ENCODE data around the gene EHD3. TPM values are rescaled to one million over a fixed set of nuclear protein-coding genes. Genes with fewer than 3 reads are reported as not detected.
A peak's percentile ranks its signal among the peaks of the same experiment; 100 is the strongest.

Gene EHD3
- 10 to 100 TPM; 17.2 to 31.9 (median 25.5) TPM for total RNA-seq
- polyA plus RNA-seq, result 10 to 100 TPM in 1 of 2 donors, 1 to 10 TPM in 1; 8.9 to 10.2 TPM
- long read RNA-seq, donor 1, full-length matches to known transcripts, result 51 of 86 reads
- long read RNA-seq, donor 1, partial matches to known transcripts, result 32 of 86 reads
- long read RNA-seq, donor 1, other reads (novel, unspliced or antisense), result 3 of 86 reads
- long read RNA-seq, donor 2, full-length matches to known transcripts, result 137 of 176 reads
- long read RNA-seq, donor 2, partial matches to known transcripts, result 20 of 176 reads
- long read RNA-seq, donor 2, other reads (novel, unspliced or antisense), result 19 of 176 reads
- long read RNA-seq, donor 3, full-length matches to known transcripts, result 65 of 92 reads
- long read RNA-seq, donor 3, partial matches to known transcripts, result 26 of 92 reads
- long read RNA-seq, donor 3, other reads (novel, unspliced or antisense), result 1 of 92 reads

DNA sequence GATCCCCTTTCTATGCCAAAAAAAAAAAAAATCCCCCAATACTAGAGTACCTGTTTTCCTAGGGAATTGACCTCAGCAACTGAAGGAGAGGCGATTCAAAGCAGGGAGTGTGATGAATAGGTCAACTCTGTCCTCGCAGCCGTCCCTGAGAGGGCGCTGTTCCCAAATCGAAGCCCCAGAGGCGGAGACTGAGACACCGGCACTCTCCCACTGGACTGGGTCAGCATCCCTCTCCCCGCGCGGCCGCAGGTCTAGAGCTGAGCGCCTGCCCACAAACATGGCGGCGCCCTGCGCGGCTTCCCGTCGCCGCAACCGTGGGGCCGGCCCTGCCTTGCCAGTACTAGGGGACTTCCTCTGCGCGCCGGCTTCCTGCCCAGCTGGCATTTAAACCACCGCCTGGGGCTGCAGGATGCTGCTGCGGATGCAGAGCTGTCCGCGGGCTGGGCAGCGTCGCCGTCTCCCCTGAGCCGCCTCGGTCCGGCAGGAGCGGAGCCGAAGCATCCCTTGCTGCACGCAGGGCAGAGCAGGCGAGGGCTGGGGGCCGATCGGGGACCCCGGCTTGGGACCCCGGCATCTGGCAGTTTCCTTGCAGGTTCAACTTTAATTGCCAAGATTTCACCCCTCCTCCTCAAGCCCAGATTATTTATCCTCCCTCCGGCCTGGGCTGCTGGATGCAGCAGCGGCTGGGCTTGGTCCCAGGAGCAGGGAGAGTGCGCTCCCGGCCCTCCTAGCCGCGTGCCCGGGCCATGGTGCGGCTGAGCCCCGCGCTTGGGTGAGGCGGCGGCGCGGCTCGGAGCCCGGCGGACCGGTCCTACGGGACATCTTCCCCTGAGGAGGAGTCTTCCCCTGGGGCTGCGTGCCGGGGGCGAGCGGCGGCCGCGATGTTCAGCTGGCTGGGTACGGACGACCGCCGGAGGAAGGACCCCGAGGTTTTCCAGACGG, at the start of gene EHD3:
Gene EHD3, plus strand, starts transcription at position 412 of the 942 bp plus-strand sequence. Its CDS starts 470 bp downstream, at position 882.
- Histone ChIP-seq H3K27ac (peak within 1 kb of the TSS in 11 of 12 donors; percentile 39 to 80 (median 68)), H3K4me3 (peak within 1 kb of the TSS; percentile 59 to 81 (median 73)), H3K27me3 (no peaks in the 10 kb centered on the region), H3K9me3 (no peaks in the 10 kb centered on the region), H3K4me1 (peaks cover 3 to 68% (median 42%) of the 10 kb centered on the region in 12 donors), H3K36me3 (no peaks in the 10 kb centered on the region)
- ATAC-seq (peak; percentile 87 to 96 (median 95)), DNase-seq (peak; percentile 89 to 95 (median 93))
- peak in 1 of 2 donors; percentile 51 for TF ChIP-seq POLR2A (IDR thresholded peaks at IDR 0.05)
- TF ChIP-seq, protein P1, sequence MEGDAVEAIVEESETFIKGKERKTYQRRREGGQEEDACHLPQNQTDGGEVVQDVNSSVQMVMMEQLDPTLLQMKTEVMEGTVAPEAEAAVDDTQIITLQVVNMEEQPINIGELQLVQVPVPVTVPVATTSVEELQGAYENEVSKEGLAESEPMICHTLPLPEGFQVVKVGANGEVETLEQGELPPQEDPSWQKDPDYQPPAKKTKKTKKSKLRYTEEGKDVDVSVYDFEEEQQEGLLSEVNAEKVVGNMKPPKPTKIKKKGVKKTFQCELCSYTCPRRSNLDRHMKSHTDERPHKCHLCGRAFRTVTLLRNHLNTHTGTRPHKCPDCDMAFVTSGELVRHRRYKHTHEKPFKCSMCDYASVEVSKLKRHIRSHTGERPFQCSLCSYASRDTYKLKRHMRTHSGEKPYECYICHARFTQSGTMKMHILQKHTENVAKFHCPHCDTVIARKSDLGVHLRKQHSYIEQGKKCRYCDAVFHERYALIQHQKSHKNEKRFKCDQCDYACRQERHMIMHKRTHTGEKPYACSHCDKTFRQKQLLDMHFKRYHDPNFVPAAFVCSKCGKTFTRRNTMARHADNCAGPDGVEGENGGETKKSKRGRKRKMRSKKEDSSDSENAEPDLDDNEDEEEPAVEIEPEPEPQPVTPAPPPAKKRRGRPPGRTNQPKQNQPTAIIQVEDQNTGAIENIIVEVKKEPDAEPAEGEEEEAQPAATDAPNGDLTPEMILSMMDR (IDR thresholded peaks at IDR 0.05), result peak; percentile 41 to 78 (median 66)
- WGBS, 4 donors, result 2 to 4% (median 3%) methylated on average over 39 to 74 of the region's 74 CpGs
- intact Hi-C loops (cut with DNase I), result loop anchor here in 8 of 10 donors (1.0 to 10.0 kb wide), 5 partner anchors 98 to 103 kb away; no protein-coding TSS in a partner anchor

DNA sequence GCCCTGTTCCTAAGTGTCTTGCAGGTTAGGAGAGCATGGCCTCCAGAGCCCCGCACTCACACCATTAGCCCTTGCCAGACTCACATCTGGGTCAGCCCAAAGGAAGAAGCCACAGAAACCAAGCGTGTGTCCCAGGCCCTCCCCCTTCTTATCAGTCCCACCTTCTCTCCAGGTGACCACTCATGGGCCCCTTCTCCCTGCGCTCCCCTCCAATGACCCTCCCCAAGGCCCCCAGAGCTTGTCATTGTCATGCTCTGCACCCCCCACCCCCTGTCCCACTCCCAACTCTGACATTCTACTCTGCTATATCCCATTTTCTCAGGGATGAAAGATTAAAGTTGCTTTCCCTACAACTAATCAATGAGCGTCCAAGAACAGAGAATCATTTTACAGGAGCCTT, 46.8 kb upstream of the EHD3 start:
- Histone ChIP-seq H3K4me3 (no peak overlapping the region), H3K27me3 (no peaks in the 10 kb centered on the region), H3K27ac (no peak overlapping the region), H3K9me3 (no peaks in the 10 kb centered on the region), H3K36me3 (no peaks in the 10 kb centered on the region), H3K4me1 (no peaks in the 10 kb centered on the region)
- 89 to 91% (median 90%) methylated on average over 4 of the region's 4 CpGs for WGBS, 4 donors
- intact Hi-C loops (cut with DNase I), result no loop called here
- DNase-seq (no peak), ATAC-seq (no peak)
- no peak for TF ChIP-seq POLR2A (IDR thresholded peaks at IDR 0.05)
- TF ChIP-seq, protein P1 (IDR thresholded peaks at IDR 0.05), result no peak

DNA sequence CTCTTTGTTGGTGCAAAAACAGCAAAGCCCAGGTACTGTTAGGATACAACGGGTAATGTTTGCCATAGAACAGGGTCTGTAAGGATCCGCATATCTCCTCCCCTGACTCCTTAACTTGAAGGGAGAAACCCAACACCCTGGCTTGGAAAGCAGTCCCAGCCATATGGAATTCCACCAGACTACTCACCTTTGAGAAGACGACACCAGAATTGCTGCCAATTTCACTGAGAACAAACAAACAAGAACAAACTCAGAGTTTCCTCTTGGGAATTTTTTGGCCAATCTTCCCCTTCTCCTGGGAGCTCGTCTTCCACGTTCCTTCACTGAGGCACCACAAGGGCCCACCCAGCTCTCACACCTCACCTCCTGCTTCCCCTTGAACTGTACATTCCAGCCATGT, 45.8 kb upstream of the EHD3 start:
- intact Hi-C loops (cut with DNase I), result no loop called here

More for the DNA sequence above, 45.8 kb upstream of the EHD3 start:
- ATAC-seq (no peak), DNase-seq (no peak)
- WGBS, 4 donors, result 63 to 77% (median 69%) methylated on average over 5 of the region's 5 CpGs
- no peaks in the 10 kb centered on the region for H3K4me1 ChIP-seq
- no peaks in the 10 kb centered on the region for H3K36me3 ChIP-seq
- TF ChIP-seq POLR2A (IDR thresholded peaks at IDR 0.05), result no peak
- TF ChIP-seq, protein P1 (IDR thresholded peaks at IDR 0.05), result no peak
- H3K9me3 ChIP-seq, result no peaks in the 10 kb centered on the region
- no peak overlapping the region for H3K4me3 ChIP-seq
- no peaks in the 10 kb centered on the region for H3K27me3 ChIP-seq
- no peak overlapping the region for H3K27ac ChIP-seq
